PC-3 (cell line): ENCODE measurements around the gene GALR2.

Experiments used
- CTCF ChIP-seq: fragments of 300-600 bp; sonication (generic); conservative IDR thresholded peaks from 2 replicates; pipeline ENCODE4 v1.5.1; 2017; ENCODE audit warnings: antibody characterized with exemption, low read depth, mild to moderate bottlenecking, low read length
- EZH2 ChIP-seq: fragments of 300-600 bp; sonication (generic); IDR thresholded peaks from one replicate; pipeline ENCODE4 v1.6.1; 2017; ENCODE audit warnings: antibody characterized with exemption, mild to moderate bottlenecking, low read length; ENCODE audit not compliant: unreplicated experiment
- EZH2phosphoT487 ChIP-seq: fragments of 300-600 bp; sonication (generic); IDR thresholded peaks from 2 replicates; pipeline ENCODE4 v1.6.1; 2018; ENCODE audit warnings: mild to moderate bottlenecking, antibody characterized with exemption, low read length, borderline replicate concordance

- no peak for TF ChIP-seq CTCF
- TF ChIP-seq EZH2: no peak
- no peak for TF ChIP-seq EZH2phosphoT487
These were observed 47.3 kb upstream of the GALR2 start, which contains the start of gene EVPL for GRCh38 chr17:76027159-76027839.
